Mammary epithelial cell (primary cell): Measurements from ENCODE around the gene DTNB.

Experiments
- CTCF ChIP-seq, 2 donors: IDR thresholded peaks in 1 of 2; conservative IDR thresholded peaks in 1 of 2; 2 replicates each; pipeline ENCODE4 v1.5.1; 2011 to 2012; ENCODE audit warnings: inconsistent platforms in 2 of 2, low read length in 2 of 2, mild to moderate bottlenecking in 2 of 2, control low read depth in 1 of 2, low read depth in 1 of 2; ENCODE audit not compliant: insufficient read depth in 1 of 2; ENCODE audit errors: extremely low read depth in 1 of 2
- EZH2 ChIP-seq: IDR thresholded peaks from 2 replicates; pipeline ENCODE4 v1.6.1; 2012; ENCODE audit warnings: low read length, inconsistent platforms, borderline replicate concordance

- no peak for TF ChIP-seq EZH2
- TF ChIP-seq CTCF (conservative IDR thresholded peaks at IDR 0.05 in 1 of 2, IDR thresholded peaks at IDR 0.05 in 1 of 2; ENCODE audit: extremely low read depth in 1 of 2, insufficient read depth in 1 of 2, low read depth in 1 of 2, low read length in 2 of 2), result no peak
These were observed 23.1 kb downstream of the DTNB start for GRCh38 chr2:25650256-25650655.
